GM19455 (cell line): ENCODE results near the gene CEP104.
"Not testable (repeated sequence)": the region's sequence is repeated elsewhere in the genome, so short reads cannot be mapped to it uniquely, and the experiment has no call there.

Experiments used
- ATAC-seq: cut with Tn5 transposase; IDR thresholded peaks from one replicate; pipeline ENCODE4 v1.9.1; 2021; ENCODE audit not compliant: unreplicated experiment

Gene CEP104

GRCh38 chr1:3828391-3828790, 28.6 kb downstream of the CEP104 start:
- no peak for ATAC-seq

- ATAC-seq = no peak
These were observed 29.2 kb downstream of the CEP104 start for GRCh38 chr1:3827813-3828307.

- ATAC-seq = no peak
These were observed 31.7 kb downstream of the CEP104 start for GRCh38 chr1:3825356-3825755.

- ATAC-seq = no peak
These were observed 32.4 kb downstream of the CEP104 start for GRCh38 chr1:3824650-3825049.

GRCh38 chr1:3822421-3822820, 34.6 kb downstream of the CEP104 start:
- ATAC-seq = no peak

- no peak for ATAC-seq
These were observed 35.1 kb downstream of the CEP104 start for GRCh38 chr1:3821908-3822307.

GRCh38 chr1:3821447-3821846, 35.6 kb downstream of the CEP104 start:
- no peak for ATAC-seq

- ATAC-seq = no peak
These were observed 36.0 kb downstream of the CEP104 start for GRCh38 chr1:3821004-3821403.

GRCh38 chr1:3820316-3820715, 36.7 kb downstream of the CEP104 start:
- no peak for ATAC-seq

- no peak for ATAC-seq
These were observed 37.2 kb downstream of the CEP104 start for GRCh38 chr1:3819771-3820200.

- no peak for ATAC-seq
These were observed 39.0 kb downstream of the CEP104 start for GRCh38 chr1:3817821-3818597.

GRCh38 chr1:3817138-3817740, 39.8 kb downstream of the CEP104 start:
- ATAC-seq = no peak

- no peak for ATAC-seq
These were observed 40.5 kb downstream of the CEP104 start for GRCh38 chr1:3816331-3817137.

GRCh38 chr1:3814771-3815561, 42.0 kb downstream of the CEP104 start:
- no peak for ATAC-seq

GRCh38 chr1:3814065-3814464, 42.9 kb downstream of the CEP104 start:
- no peak for ATAC-seq

GRCh38 chr1:3811595-3811911, 45.5 kb downstream of the CEP104 start:
- no peak for ATAC-seq

GRCh38 chr1:3810149-3810761, 46.8 kb downstream of the CEP104 start:
- ATAC-seq = not testable (repeated sequence)

GRCh38 chr1:3809680-3810079, 47.3 kb downstream of the CEP104 start:
- no peak for ATAC-seq

- ATAC-seq = no peak
These were observed 49.2 kb downstream of the CEP104 start for GRCh38 chr1:3807769-3808168.

GRCh38 chr1:3805038-3805437, 52.0 kb downstream of the CEP104 start:
- ATAC-seq = no peak

- ATAC-seq = not testable (repeated sequence)
These were observed 52.4 kb downstream of the CEP104 start for GRCh38 chr1:3804627-3804944.
